Keratinocyte (primary cell): ENCODE results near the gene PRAME. TPM values are rescaled to one million over a fixed set of nuclear protein-coding genes. Genes with fewer than 3 reads are reported as not detected.

Source experiments
- DNase-seq: peaks from one replicate; pipeline ENCODE4 v3.0.0-alpha.2; 2011; ENCODE audit warnings: low read depth, missing footprints, low spot score
- FAIRE-seq: peaks from 2 replicates; lab custom pipeline; 2011; peaks lifted over from hg19 to GRCh38; lab: Jason Lieb, UNC
- H2AFZ ChIP-seq: 2 replicates; pipeline ENCODE4 v1.6.0; 2012; ENCODE audit warnings: low read length, control low read depth, inconsistent platforms; ENCODE audit not compliant: control insufficient read depth
- H3K27ac ChIP-seq: 2 replicates; pipeline ENCODE4 v1.5.1; 2011; ENCODE audit warnings: low read length; ENCODE audit not compliant: control insufficient read depth, insufficient read depth
- H3K27me3 ChIP-seq: 3 replicates; pipeline ENCODE4 v1.6.0; 2011; ENCODE audit warnings: low read length; ENCODE audit not compliant: control insufficient read depth, insufficient read depth; ENCODE audit errors: extremely low read depth
- H3K36me3 ChIP-seq, 2 experiments: 2 replicates in 1 of 2; 3 replicates in 1 of 2; pipeline ENCODE4 v1.5.1; 2011; ENCODE audit warnings: low read length in 2 of 2, mild to moderate bottlenecking in 1 of 2; ENCODE audit not compliant: control insufficient read depth in 2 of 2, insufficient read depth in 2 of 2; ENCODE audit errors: extremely low read depth in 1 of 2
- H3K4me1 ChIP-seq: 3 replicates; pipeline ENCODE4 v1.5.1; 2011; ENCODE audit warnings: low read length; ENCODE audit not compliant: control insufficient read depth, insufficient read depth; ENCODE audit errors: extremely low read depth
- H3K4me2 ChIP-seq: 3 replicates; pipeline ENCODE4 v1.6.0; 2011; ENCODE audit warnings: low read depth, low read length; ENCODE audit not compliant: control insufficient read depth, insufficient read depth; ENCODE audit errors: extremely low read depth
- H3K4me3 ChIP-seq, 3 experiments: fragments of 200-600 bp in 1 of 3; sonication (generic) in 1 of 3; 2 replicates in 2 of 3; 3 replicates in 1 of 3; pipeline ENCODE4 v1.5.1; 2011 to 2016; ENCODE audit warnings: low read length in 3 of 3, mild to moderate bottlenecking in 3 of 3, control low read depth in 2 of 3, inconsistent platforms in 1 of 3, low read depth in 1 of 3, mixed read lengths in 1 of 3, mixed run types in 1 of 3, moderate library complexity in 1 of 3; ENCODE audit not compliant: control insufficient read depth in 2 of 3, insufficient read depth in 2 of 3; ENCODE audit errors: extremely low read depth in 1 of 3
- H3K79me2 ChIP-seq: 2 replicates; pipeline ENCODE4 v1.6.0; 2012; ENCODE audit warnings: low read length; ENCODE audit not compliant: control insufficient read depth, insufficient read depth
- H3K9ac ChIP-seq: 3 replicates; pipeline ENCODE4 v1.6.0; 2011; ENCODE audit warnings: low read length; ENCODE audit not compliant: control insufficient read depth, insufficient read depth; ENCODE audit errors: extremely low read depth
- H3K9me1 ChIP-seq: 3 replicates; pipeline ENCODE4 v1.6.0; 2011; ENCODE audit warnings: low read length; ENCODE audit not compliant: control insufficient read depth, insufficient read depth; ENCODE audit errors: extremely low read depth
- H3K9me3 ChIP-seq: 2 replicates; pipeline ENCODE4 v1.5.1; 2012; ENCODE audit warnings: low read depth, low read length; ENCODE audit not compliant: control insufficient read depth
- H4K20me1 ChIP-seq: 3 replicates; pipeline ENCODE4 v1.6.0; 2011; ENCODE audit warnings: low read length; ENCODE audit not compliant: control insufficient read depth, insufficient read depth; ENCODE audit errors: extremely low read depth
- CTCF ChIP-seq, 3 experiments: IDR thresholded peaks in 1 of 3; conservative IDR thresholded peaks in 1 of 3; optimal IDR thresholded peaks in 1 of 3; 2 replicates in 2 of 3; 3 replicates in 1 of 3; pipeline versions ENCODE3 to v1.5.1; 2011; ENCODE audit warnings: low read length in 3 of 3, mild to moderate bottlenecking in 3 of 3, moderate library complexity in 2 of 3, control low read depth in 1 of 3, inconsistent platforms in 1 of 3; ENCODE audit not compliant: insufficient read depth in 2 of 3; ENCODE audit errors: extremely low read depth in 1 of 3
- EZH2 ChIP-seq: IDR thresholded peaks from one replicate; pipeline ENCODE4 v1.6.1; 2012; ENCODE audit warnings: inconsistent platforms, mild to moderate bottlenecking, low read length, moderate library complexity
- dilution Hi-C: fragments of 300-500 bp; cut with MboI; formaldehyde crosslinking; loops from one replicate; pipeline ENCODE4 v1.7.0; 2020; ENCODE audit warnings: low sequenced_read_pairs; ENCODE audit not compliant: extremely low pct_ligation_motif_present
- polyA plus RNA-seq, 5 experiments: library from polyadenylated mRNA; depleted of rRNA in 3 of 5; stranded (reverse) in 3 of 5; stranded (forward) in 1 of 5; unstranded in 1 of 5; fragments of >200 nt; gene quantifications; 1 replicate in 1 of 5; 2 replicates in 3 of 5; 3 replicates in 1 of 5; pipeline versions ENCODE4 v1.2.1 to v1.2.3, GENCODE V29; 2011 to 2012; ENCODE audit warnings: missing spikeins in 2 of 5, low read depth in 1 of 5, low replicate concordance in 1 of 5

PRAME gene
- polyA plus RNA-seq, 1 donor (not counting 4 experiments of a cell fraction or from before 2014, with no cell fraction given) = 0.05 TPM

- TF ChIP-seq CTCF (optimal IDR thresholded peaks at IDR 0.05 in 1 of 3, IDR thresholded peaks at IDR 0.05 in 1 of 3, conservative IDR thresholded peaks at IDR 0.05 in 1 of 3; ENCODE audit: extremely low read depth in 1 of 3, insufficient read depth in 2 of 3, low read length in 3 of 3) (no peak), EZH2 (no peak)
- no peak overlapping the region for H3K4me2 ChIP-seq
- dilution Hi-C loops = no loop called here
- no peak overlapping the region for H3K4me3 ChIP-seq
- H3K4me1 ChIP-seq = no peaks in the 10 kb centered on the region
- H3K9me3 ChIP-seq = no peaks in the 10 kb centered on the region
- no peaks in the 10 kb centered on the region for H3K9me1 ChIP-seq
- no peaks in the 10 kb centered on the region for H3K36me3 ChIP-seq
- no peaks in the 10 kb centered on the region for H3K79me2 ChIP-seq
- no peaks in the 10 kb centered on the region for H3K27me3 ChIP-seq
- H3K27ac ChIP-seq = no peak overlapping the region
- H3K9ac ChIP-seq = no peak overlapping the region
- no peak overlapping the region for H2AFZ ChIP-seq
- DNase-seq = no peak
- no peaks in the 10 kb centered on the region for H4K20me1 ChIP-seq
- no peak for FAIRE-seq
Observed at GRCh38 chr22:22599248-22599647, 40.2 kb upstream of the PRAME start.

GRCh38 chr22:22598144-22598543, 39.1 kb upstream of the PRAME start:
- Histone ChIP-seq H4K20me1 (no peaks in the 10 kb centered on the region), H3K4me1 (no peaks in the 10 kb centered on the region), H2AFZ (no peak overlapping the region), H3K27me3 (no peaks in the 10 kb centered on the region), H3K36me3 (no peaks in the 10 kb centered on the region), H3K9ac (no peak overlapping the region), H3K9me3 (no peaks in the 10 kb centered on the region), H3K4me3 (no peak overlapping the region), H3K27ac (no peak overlapping the region), H3K79me2 (no peaks in the 10 kb centered on the region), H3K4me2 (no peak overlapping the region), H3K9me1 (no peaks in the 10 kb centered on the region)
- dilution Hi-C loops = no loop called here
- DNase-seq (no peak), FAIRE-seq (no peak)
- TF ChIP-seq CTCF (optimal IDR thresholded peaks at IDR 0.05 in 1 of 3, IDR thresholded peaks at IDR 0.05 in 1 of 3, conservative IDR thresholded peaks at IDR 0.05 in 1 of 3; ENCODE audit: extremely low read depth in 1 of 3, insufficient read depth in 2 of 3, low read length in 3 of 3) (no peak), EZH2 (no peak)
